Psoas muscle (tissue), 8 donors: Measurements from ENCODE around the gene PCDH9. TPM values are rescaled to one million over a fixed set of nuclear protein-coding genes. Genes with fewer than 3 reads are reported as not detected.

ENCODE experiments used
- ATAC-seq, 4 donors: fragments of 200-7000 bp; cut with Tn5 transposase; one replicate each; pipeline ENCODE4 v1.9.1; 2020; ENCODE audit warnings: moderate library complexity in 3 of 4, mild to moderate bottlenecking in 2 of 4
- DNase-seq, 2 donors: peaks; one replicate each; pipeline ENCODE4 v3.0.0-alpha.2; 2020
- H3K27ac ChIP-seq: fragments of 200-600 bp; one replicate; pipeline ENCODE4 v1.8.0; 2022
- H3K27me3 ChIP-seq, 3 donors: fragments of 200-600 bp in 1 of 3; one replicate each; pipeline versions ENCODE4 v1.6.1 to v1.8.0; 2013 to 2022; ENCODE audit warnings: low read length in 2 of 3, mild to moderate bottlenecking in 2 of 3, moderate library complexity in 1 of 3; ENCODE audit not compliant: insufficient read depth in 3 of 3
- H3K36me3 ChIP-seq, 2 donors: fragments of 200-600 bp in 1 of 2; one replicate each; pipeline versions ENCODE4 v1.6.1 to v1.8.0; 2013 to 2022; ENCODE audit warnings: low read depth in 1 of 2, mild to moderate bottlenecking in 1 of 2, moderate library complexity in 1 of 2; ENCODE audit not compliant: insufficient read depth in 1 of 2
- H3K4me1 ChIP-seq: fragments of 200-600 bp; one replicate; pipeline ENCODE4 v1.8.0; 2022
- H3K4me3 ChIP-seq: fragments of 200-600 bp; one replicate; pipeline ENCODE4 v1.8.0; 2022; ENCODE audit warnings: mild to moderate bottlenecking
- H3K9me3 ChIP-seq: fragments of 200-600 bp; one replicate; pipeline ENCODE4 v1.8.0; 2022
- CTCF ChIP-seq: fragments of 200-600 bp; IDR thresholded peaks from one replicate; pipeline ENCODE4 v1.8.0; 2022; ENCODE audit warnings: antibody characterized with exemption
- WGBS, 3 donors: extraction: QIAGEN DNeasy Blood & Tissue Kit; methylation state at CpG; one replicate each; pipeline versions ENCODE4 v1.1.6 to v1.1.7; 2013; 5-methylcytosine and 5-hydroxymethylcytosine counted together
- intact Hi-C, 2 donors: fragments of 100-400 bp; cut with DNase I; formaldehyde crosslinking; loops; one replicate each; pipeline versions ENCODE4 v1.11.0 to v1.14.2; 2022
- polyA plus RNA-seq, 3 donors: library from polyadenylated mRNA; stranded (reverse); fragments of 200-250 nt; gene quantifications; one replicate each; pipeline ENCODE4 v1.2.3, GENCODE V29; 2013
- total RNA-seq, 4 donors: library from RNA; stranded (reverse); fragmentation: NEBNext Ultra II Directional in 2 of 4; extraction: Animal tissue kit (Norgen Biotek cat#: 25700) in 2 of 4; gene quantifications; one replicate each; pipeline versions ENCODE4 v1.2.1 to v1.2.4, GENCODE V29; 2021 to 2023
- donor health status: healthy with polysubstance abuse.
- donor health status: DM: no; HTN: no; CAD: no; lungs with moderate emphysema.
- donor health status: Bipolar disorder and iron deficiency.
- donor health status: healthy.
- donor health status: DM: yes; HTN: yes; CAD: no.
- donor health status: DM: no; HTN: no; CAD: no.
- donor health status: DM: no; HTN: no; CAD: no.
- donor health status: DM: yes; HTN: yes; CAD: no.

The PCDH9 gene
- total and polyA plus RNA-seq, 7 donors = 0.27 to 4.9 (median 2.1) TPM

- H3K27ac ChIP-seq = no peak overlapping the region
- TF ChIP-seq CTCF = no peak
- no peak for DNase-seq
- intact Hi-C loops = no loop called here
- no peaks in the 10 kb centered on the region for H3K4me1 ChIP-seq
- no peaks in the 10 kb centered on the region for H3K27me3 ChIP-seq
- no peak overlapping the region for H3K4me3 ChIP-seq
- H3K36me3 ChIP-seq = no peaks in the 10 kb centered on the region
- no peaks in the 10 kb centered on the region for H3K9me3 ChIP-seq
- no peak for ATAC-seq
Measured at GRCh38 chr13:66559093-66559492, 671.0 kb downstream of the PCDH9 start.

GRCh38 chr13:66558506-66558905 lies 671.6 kb downstream of the PCDH9 start:
- no peaks in the 10 kb centered on the region for H3K9me3 ChIP-seq
- WGBS, 3 donors = 66 to 78% (median 68%) methylated on average over 2 of the region's 2 CpGs
- no peaks in the 10 kb centered on the region for H3K36me3 ChIP-seq
- no peak for DNase-seq
- no peaks in the 10 kb centered on the region for H3K27me3 ChIP-seq
- intact Hi-C loops = no loop called here
- TF ChIP-seq CTCF = no peak
- H3K4me3 ChIP-seq = no peak overlapping the region
- no peak for ATAC-seq
- no peak overlapping the region for H3K27ac ChIP-seq
- no peaks in the 10 kb centered on the region for H3K4me1 ChIP-seq

GRCh38 chr13:66557357-66557756 lies 672.8 kb downstream of the PCDH9 start:
- DNase-seq = no peak
- H3K4me1 ChIP-seq = no peaks in the 10 kb centered on the region
- no peaks in the 10 kb centered on the region for H3K9me3 ChIP-seq
- no peak overlapping the region for H3K27ac ChIP-seq
- no peak for TF ChIP-seq CTCF
- H3K4me3 ChIP-seq = no peak overlapping the region
- intact Hi-C loops = no loop called here
- H3K36me3 ChIP-seq = no peaks in the 10 kb centered on the region
- no peaks in the 10 kb centered on the region for H3K27me3 ChIP-seq
- WGBS, 3 donors = 76 to 79% (median 78%) methylated on average over 3 of the region's 3 CpGs
- no peak for ATAC-seq

GRCh38 chr13:66556306-66556705 lies 673.8 kb downstream of the PCDH9 start:
- H3K27me3 ChIP-seq = no peaks in the 10 kb centered on the region
- H3K4me1 ChIP-seq = no peaks in the 10 kb centered on the region
- H3K36me3 ChIP-seq = no peaks in the 10 kb centered on the region
- ATAC-seq = peak in 1 of 4 donors; percentile 54
- no peak overlapping the region for H3K27ac ChIP-seq
- DNase-seq = no peak
- no peak for TF ChIP-seq CTCF
- no peaks in the 10 kb centered on the region for H3K9me3 ChIP-seq
- H3K4me3 ChIP-seq = no peak overlapping the region
- intact Hi-C loops = no loop called here

- intact Hi-C loops = no loop called here
- Histone ChIP-seq H3K4me1 (no peaks in the 10 kb centered on the region), H3K9me3 (no peaks in the 10 kb centered on the region), H3K4me3 (no peak overlapping the region), H3K27me3 (no peaks in the 10 kb centered on the region), H3K36me3 (no peaks in the 10 kb centered on the region), H3K27ac (no peak overlapping the region)
- no peak for ATAC-seq
- no peak for TF ChIP-seq CTCF
- 87 to 92% (median 89%) methylated on average over 2 of the region's 2 CpGs for WGBS, 3 donors
- no peak for DNase-seq
Measured at GRCh38 chr13:66553391-66553790, 676.7 kb downstream of the PCDH9 start.
